SKM-1 treated with dmso at 0.1 percent for 144 hours (cell line): ENCODE data around the gene ADH1C.
"Not testable (repeated sequence)": the region's sequence is repeated elsewhere in the genome, so short reads cannot be mapped to it uniquely, and the experiment has no call there.

Experiments used
- DNase-seq: peaks from one replicate; lab custom pipeline; 2025; ENCODE audit not compliant: unreplicated experiment; lab: John Stamatoyannopoulos, UW

The ADH1C gene

DNA sequence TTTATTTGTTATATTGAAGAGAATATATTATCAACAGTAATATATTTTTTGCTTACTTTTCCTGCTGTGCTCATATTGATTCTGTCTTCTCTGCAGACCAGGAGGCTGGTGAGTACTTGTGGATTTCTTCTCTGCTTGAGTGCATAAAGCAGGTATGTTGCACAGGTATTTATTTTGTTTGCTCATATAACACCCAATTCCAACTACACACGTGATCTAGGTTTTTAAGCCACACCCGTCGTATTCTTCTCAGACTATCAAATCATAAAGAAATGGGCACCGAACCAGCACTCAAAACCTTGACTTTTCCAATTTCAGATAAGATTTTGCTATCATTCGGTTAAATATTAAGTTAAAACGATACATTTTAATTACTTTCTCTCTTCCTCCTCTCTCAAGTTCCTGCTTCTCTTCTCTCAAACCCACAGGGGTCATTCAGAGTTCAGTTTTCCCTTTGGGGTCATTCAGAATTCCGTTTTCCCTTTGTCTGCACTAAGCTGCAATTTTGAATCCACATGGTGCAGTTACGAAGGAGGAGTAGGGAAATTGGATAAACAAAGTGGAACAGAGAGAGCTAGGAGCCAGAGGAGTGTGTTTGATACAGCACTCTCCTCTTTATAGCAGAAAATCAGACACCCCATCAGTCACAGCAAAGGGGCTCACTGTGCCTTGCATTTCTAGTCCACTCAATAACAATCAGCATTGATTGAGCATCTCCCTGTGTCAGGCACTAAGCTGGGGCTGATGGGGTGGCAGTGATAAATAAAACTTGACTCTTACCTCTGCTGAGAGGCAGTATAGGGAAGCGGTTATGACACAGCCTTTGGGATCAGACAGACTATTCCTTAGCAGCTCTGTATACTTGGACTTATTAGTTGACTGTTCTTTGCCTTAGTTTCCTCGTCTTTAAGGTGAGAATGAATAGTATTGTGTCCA, at the start of gene ADH1C:
ADH1C (minus strand) TSS at position 145 of the 936 bp plus-strand sequence; CDS start at position 74, 71 bp downstream.
- DNase-seq: no peak

DNA sequence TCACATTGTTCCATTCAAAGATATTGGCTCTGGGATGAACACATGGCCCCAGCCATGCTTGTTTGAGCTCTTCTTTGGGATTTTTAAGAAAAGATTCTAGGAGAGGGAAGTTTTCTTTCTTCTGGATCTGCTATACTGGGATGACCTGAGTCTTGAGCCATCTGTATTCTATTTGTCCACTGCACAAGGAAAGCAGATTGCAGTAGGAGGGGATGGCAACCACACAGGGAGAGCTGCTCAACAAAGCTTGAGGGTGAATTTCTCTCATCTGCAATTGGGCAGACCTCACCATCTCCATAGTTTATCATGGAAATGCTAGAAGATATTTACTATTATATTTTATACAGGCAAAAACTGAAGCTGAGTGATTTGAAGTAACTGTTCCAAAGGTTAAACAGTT, 48.3 kb upstream of the ADH1C start:
- no peak for DNase-seq

GRCh38 chr4:99399017-99399416, 46.5 kb upstream of the ADH1C start:
- DNase-seq: no peak

GRCh38 chr4:99395595-99396364, 43.2 kb upstream of the ADH1C start:
- DNase-seq: no peak

DNA sequence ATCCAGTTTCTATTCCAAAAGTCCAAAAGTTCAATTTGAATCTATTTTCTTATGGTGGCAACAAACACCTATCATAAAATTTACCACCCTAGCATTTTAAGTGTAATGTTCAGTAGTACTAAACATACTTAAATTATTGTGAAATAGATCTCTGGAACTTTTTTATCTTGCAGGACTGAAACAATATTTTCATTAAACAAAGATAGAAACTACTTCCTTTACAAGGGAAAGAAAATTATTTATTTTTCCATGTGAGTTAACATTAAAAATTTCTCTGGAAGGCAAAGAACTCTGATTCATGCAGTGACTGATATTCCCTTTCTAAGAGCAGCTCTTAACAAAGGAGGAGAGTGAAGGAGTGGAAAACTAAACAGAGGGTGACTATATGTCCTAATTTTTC, 42.4 kb upstream of the ADH1C start:
- no peak for DNase-seq

GRCh38 chr4:99390055-99390454, 37.5 kb upstream of the ADH1C start:
- DNase-seq: no peak

DNA sequence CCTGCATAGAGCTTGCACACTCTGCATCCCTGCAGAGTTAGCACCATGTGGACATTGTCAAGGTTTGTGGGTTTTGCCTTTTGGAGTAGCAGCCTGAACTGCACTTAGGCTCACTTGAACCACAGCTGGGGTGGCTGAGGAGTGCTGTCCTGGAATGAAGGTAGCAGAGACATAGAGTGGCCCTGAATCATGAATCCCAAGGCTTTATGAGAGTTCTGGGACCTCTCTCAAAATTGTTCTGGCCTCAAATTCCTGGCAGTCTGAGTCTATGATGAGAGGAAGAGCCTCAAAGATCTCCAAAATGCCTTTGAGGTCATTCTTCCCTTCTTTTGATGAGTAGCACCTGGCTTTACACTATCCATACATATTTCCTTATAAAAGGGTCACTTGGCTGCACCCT, 37.1 kb upstream of the ADH1C start:
- no peak for DNase-seq

DNA sequence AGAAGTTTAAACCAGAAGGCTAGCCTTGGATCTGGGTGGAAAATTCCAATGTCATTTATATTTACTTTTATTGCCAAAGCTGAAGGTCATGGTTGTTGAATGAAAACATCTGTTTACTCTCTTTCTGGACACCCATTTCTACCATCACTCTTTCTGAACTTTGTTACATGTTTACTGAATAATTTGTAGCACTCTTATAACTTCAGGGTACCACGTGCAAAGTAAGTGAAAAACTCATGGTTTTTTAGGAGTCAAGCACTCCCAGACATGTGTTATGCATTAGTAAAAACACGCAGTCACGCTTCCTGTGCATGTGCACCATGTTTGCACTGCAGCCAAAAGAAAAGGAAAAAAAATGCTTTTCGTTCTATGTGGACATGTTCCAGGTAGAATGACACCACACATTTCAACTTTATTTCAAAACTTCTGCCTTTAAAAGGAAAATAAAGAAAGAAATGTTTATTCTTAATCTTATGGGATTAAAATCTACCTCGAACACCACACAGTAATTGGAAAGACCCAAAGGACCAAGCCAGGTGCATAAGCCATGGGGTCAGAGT, 31.4 kb upstream of the ADH1C start:
- DNase-seq: no peak

DNA sequence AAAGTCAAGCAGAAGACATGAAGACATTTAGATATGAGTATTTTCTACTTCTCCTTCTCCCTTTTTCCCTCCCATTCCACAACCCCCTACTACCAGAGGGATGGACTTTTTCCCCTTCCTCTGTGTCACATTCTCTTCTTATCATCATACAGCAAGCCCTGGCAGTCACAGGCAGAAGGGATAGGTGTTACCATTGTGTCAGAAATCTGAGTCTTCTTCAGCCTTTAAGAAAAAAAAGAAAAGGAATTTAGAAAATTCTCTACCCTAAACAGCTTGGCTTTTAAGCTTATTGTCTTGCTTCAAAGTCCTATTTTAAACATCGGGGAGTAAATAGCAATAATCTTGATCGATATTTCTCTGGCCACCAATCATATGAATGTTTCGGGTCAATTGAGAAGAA, 30.9 kb upstream of the ADH1C start:
- no peak for DNase-seq

- no peak for DNase-seq
Measured at GRCh38 chr4:99382745-99383360, 30.3 kb upstream of the ADH1C start.

- DNase-seq: no peak
Measured at GRCh38 chr4:99381588-99382175, 29.1 kb upstream of the ADH1C start.

DNA sequence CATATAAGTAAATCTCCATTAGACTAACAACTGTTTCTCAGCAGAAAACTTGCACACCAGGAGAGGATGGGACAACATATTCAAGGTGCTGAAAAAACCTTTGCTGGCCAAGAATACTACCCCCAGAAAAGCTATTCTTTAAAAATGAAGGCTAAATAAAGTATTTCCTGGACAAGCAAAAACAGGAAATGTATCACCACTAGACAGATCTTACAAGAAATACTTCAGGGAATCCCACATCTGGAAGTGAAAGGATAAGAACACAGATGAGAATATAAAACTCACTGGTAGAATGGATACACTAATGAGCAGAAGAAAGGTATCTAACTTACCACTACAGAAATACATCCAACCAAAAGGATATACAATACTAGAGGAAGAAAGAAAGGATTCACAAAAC, 27.0 kb upstream of the ADH1C start:
- no peak for DNase-seq

GRCh38 chr4:99378876-99379275, 26.3 kb upstream of the ADH1C start:
- DNase-seq: no peak

DNA sequence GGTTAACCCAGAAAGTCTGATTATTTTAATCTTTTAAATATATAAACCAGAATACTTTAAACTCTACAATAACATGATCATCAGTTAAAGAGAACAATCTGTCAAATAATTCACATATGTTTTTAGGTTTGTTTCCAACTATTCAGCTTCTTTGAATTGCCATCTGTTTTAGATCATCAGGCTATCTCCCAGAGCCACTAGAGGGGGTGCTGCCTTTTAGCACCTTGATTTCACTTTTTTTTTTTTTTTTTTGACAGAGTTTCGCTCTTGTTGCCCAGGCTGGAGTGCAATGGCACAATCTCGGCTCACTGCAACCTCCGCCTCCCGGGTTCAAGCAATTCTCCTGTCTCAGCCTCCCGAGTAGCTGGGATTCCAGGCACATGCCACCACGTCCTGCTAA, 24.8 kb upstream of the ADH1C start:
- not testable (repeated sequence) for DNase-seq

- not testable (repeated sequence) for DNase-seq
Measured at GRCh38 chr4:99372464-99372863, 19.9 kb upstream of the ADH1C start.

GRCh38 chr4:99367817-99368216, 15.3 kb upstream of the ADH1C start:
- DNase-seq: not testable (repeated sequence)

DNA sequence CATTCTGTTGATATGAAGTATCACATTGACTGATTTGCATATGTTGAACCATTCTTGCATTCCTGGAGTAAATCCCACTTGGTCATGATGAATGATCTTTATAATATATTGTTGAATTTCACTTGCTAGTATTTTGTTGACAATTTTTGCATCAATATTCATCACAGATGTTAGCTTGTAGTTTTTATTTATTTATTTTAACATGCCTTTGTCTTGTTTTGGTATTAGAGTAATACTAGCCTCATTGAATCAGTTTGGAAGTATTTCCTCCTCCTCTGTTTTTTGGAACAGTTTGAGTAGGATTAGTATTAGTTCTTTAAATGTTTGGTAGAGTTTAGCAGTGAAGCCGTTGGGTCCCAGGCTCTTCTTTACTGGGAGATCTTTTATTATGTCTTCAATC, 13.9 kb upstream of the ADH1C start:
- DNase-seq: no peak

- DNase-seq: no peak
Measured at GRCh38 chr4:99362768-99363167, 10.2 kb upstream of the ADH1C start.

DNA sequence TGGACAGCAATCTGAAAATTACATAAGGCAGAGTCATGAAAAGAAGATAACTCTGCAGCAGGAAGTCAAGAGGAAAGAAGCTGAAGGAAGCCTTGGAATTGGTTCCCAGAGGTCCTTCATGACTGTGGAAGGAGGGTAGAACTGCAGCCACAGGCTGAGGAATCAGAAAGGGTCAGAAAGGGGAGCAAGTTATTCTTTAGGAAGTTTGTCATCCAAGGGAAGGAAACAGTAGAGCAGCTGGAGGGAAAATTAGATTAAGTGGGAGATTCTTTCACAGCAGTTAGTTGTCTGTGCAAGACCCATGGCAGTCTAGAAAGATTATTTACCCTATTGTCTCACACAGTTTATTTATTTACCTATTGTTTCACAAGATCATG, 9.3 kb upstream of the ADH1C start:
- no peak for DNase-seq

GRCh38 chr4:99361268-99361898, 8.8 kb upstream of the ADH1C start:
- DNase-seq: no peak
